ENCODE measurements around the gene SH2D2A.

Gene SH2D2A

DNA sequence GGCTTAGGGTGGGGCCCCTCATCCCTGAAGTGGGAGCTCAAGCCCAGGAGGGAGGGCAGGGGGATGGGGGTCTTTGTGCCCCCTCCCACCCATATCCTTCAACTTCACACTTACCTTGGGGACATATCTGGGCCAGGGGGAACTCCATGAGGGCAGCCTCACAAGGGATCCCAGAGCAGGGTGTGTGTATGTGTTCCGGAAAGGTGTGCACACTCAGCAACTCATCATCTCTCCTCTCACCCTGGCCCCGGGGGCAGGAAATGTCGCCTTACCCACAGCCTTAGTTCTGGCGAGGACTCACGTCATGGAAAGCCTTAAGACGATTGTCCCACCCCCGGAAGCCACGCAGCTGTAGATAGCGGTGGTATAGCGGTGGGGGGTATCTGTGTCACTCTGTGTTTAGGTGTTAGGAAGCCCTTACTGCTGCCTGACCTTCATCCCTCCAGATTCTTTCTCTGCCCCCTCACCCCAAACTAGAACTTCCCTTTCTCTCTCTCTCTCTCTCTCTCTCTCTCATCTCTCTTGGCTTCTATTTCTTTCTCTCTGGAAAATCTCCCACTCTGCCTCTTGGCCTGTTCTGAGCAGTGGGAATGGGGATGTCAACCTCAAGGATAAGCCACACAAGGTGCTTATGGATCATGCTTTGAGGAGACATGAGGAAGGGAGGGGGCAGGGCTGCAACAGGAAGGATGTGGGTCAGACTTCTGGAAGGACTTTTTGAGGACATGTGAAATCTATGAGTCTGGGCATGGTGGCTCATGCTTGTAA is at the start of gene SH2D2A:
SH2D2A (minus strand) TSS at position 288 of the 768 bp plus-strand sequence; CDS start at position 148, 140 bp downstream.
- peak; percentile 60 to 66 for DNase-seq

DNA sequence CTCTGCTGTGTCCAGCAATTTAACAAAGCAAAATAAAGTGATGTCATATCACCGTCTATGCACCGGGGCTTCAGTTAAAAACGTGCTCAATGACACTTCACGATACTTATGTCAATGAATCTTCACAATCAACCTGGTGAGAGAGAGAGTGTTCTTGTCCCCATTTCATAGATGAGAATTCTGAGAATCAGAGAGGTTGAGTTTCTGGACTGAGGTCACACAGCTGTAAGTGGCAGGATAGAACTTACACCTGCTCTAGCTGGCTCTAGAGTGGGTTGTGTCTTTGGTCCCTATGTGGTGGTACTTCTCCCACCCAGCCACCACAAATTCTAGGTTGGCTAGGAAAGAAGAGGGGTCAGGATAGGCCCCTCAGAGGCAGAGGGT is 49.2 kb upstream of the SH2D2A start:
- no peak for DNase-seq

DNA sequence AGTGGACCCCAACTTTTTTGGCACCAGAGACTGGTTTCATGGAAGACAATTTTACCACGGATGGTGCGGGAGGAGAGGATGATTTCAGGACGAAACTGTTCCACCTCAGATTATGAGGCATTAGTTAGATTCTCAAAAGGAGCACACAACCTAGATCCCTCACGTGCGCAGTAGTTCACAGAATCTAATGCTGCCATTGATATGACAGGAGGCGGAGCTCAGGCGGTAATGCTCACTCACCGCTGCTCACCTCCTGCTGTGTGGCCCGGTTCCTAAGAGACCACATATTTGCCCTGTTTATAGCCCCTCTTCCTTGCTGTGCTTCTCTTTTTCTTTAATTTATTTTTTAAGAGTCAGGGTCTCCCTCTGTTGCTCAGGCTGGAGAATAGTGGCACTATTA is 48.6 kb upstream of the SH2D2A start:
- no peak for DNase-seq

DNA sequence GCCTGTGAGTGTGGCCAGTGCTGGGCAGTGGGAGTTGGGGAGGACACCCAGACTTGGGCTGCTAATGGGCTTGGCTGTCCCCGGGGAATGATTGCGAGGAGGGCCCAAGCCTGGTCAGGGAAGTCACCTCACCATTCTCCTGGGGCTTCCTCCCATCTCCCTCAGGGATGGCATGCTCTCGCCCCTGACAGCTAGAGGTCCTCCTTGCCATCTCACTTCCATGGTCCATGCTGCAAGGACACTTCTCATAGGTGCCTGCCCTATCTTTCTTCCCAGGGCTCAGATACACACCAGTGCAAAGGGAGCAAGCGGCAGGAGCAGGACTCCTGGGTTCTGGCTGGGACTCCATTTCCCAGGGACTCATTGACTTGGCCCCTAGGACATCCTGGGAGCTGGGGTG is 48.1 kb upstream of the SH2D2A start:
- no peak for DNase-seq

DNA sequence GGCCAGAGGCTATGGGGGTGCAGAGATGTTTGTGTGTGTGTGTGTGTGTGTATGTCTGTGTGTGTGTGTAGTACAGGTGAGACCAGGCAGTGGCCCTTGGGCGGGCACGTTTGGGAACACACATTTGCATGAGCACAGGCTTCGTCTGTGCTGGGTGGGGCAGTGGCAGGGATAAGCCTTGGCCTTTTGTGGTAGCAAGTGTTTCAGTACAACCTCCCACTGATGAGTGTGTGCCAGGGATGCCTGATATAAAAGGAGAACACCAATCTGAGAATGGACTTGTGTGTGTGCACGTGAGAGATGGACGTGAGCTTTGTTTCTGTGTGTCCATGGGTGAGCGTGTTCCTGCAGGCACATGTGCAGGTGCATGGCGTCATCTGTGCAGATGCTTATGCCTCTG is 47.0 kb upstream of the SH2D2A start:
- no peak for DNase-seq

DNA sequence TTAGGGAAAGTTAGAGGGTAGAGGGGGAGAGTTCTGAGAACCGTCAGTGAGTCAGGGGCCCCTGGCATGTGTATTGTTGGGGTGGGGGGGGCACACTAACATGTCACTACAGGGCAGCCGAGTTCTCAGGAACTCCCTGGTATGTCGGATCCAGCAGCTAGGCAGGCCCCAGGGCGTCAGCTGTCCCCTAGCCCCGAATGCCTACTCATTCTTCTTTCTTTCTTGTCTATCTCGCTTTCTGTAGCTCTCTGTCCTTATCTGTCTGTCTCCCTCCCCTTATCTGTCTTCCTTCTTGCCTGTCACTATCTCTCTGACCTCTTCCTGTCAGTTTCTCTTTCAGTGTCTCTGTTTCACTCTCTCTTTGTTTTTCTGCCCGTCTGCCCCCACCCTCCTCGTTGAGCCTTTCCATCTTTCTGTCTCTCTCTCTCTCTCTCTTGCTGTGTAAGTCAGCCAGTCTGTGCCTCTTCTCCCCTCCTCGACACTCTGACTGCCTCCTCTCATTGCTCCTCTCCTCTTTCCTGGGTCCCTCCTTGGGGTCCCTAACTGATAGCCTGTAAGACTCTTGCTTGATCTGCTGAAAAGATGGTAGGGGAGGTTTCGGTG is 46.5 kb upstream of the SH2D2A start:
- no peak for DNase-seq

DNA sequence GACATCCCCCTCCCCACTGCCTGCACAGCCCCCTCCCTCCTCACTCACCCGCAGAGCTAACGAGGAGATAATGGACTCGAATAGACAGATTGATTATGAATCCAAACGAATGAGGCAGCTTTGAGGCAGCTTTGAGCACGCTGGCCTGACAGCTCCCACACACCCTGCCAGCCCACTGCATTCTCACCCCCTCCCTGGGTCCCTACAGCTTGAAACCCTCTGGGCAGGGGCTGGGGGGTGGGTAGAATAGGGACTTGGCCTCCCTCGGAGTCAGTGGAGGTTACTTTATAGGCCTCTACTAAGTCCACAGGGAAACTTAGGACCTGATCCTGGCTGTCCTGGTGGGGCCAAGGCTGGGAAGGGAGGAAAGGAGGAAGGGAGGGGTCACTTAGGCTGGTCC is 45.9 kb upstream of the SH2D2A start:
- DNase-seq, result no peak

DNA sequence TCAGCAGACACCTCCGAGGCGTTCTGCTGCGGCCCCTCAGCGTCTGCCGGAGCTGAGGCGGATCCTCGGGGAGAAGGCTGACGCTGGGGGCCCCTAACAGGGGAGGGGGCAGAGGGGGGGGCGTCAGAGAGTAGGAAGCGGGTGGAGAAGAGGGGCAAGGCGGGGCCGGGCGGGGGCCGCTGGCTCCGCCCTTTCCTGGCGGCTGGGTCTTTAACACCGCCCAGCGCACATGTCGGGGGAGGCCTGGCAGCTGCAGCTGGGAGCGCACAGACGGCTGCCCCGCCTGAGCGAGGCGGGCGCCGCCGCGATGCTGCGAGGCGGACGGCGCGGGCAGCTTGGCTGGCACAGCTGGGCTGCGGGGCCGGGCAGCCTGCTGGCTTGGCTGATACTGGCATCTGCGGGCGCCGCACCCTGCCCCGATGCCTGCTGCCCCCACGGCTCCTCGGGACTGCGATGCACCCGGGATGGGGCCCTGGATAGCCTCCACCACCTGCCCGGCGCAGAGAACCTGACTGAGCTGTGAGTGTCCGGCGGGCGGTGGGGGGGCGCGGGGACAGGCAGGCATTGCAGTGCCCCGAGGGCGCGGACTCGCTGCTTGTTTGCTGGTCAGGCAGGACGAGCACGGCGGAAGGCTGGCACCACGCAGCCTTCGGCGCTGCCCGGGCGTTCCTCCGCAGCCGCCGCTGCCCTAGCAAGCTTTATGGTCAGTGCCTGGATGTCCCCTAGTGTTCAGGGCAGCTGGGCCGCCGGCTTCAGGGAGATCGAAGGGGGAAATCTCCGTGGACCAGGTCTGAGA is 44.2 kb upstream of the SH2D2A start, which contains the start of gene NTRK1:
NTRK1 (plus strand) TSS at position 238 of the 796 bp plus-strand sequence; CDS start at position 308, 70 bp downstream.
- peak in 1 of 2 experiments; percentile 20 for DNase-seq

DNA sequence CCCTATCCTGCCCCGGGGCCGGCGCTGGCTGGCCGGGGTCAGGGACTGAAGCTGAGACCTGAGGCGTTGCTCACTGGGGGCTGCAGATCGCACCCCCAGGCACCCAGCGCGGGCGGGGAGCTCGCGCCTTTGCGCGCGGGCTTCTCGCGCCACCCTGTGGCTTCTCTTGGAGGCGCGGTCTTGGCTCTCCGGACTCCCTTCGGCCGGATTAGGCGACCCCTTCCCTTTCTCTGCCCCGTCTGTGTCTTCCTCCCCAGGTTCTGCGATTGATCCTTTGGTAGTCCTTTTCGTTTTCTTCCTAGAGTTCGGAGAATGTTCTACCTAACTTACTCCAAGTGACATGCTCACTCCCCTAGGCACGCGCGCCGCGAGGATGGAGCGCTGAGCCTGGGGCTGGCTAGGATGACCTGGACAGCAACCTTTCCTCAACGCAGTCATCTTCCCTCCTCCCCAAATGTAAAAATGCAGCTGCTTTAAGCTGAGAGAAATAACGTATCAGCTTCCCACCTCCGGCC is 43.5 kb upstream of the SH2D2A start:
- DNase-seq, result peak; percentile 19 to 39

DNA sequence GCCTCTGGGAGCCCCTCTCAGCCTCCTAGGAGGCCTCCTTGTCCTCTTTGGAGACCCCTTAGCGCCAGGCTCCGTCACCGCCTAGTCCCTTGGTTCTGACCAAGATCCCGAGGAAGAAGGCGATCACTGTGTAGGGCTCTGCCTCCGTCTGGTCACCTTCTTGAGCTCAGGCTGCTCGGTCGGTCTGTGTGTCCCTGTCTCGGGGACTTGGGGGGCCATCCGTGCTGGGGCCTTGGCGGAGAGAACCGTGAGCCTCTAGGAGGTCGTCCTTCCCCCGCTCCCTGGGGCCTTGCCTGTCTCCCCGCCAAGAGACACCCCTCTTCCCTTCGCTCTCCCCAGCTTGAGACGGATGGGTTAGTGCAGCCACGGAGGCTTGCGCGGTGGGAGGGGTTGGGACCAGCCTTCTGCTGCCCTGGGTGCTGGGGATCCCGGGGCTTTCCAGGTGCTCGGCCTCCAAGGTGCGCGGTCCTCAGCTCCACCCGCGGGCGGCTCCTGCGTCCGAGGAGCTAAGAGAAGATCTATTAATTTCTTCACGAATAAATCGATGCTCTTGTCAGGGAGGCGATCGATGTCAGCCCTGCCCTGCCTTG is 43.0 kb upstream of the SH2D2A start:
- DNase-seq, result no peak

DNA sequence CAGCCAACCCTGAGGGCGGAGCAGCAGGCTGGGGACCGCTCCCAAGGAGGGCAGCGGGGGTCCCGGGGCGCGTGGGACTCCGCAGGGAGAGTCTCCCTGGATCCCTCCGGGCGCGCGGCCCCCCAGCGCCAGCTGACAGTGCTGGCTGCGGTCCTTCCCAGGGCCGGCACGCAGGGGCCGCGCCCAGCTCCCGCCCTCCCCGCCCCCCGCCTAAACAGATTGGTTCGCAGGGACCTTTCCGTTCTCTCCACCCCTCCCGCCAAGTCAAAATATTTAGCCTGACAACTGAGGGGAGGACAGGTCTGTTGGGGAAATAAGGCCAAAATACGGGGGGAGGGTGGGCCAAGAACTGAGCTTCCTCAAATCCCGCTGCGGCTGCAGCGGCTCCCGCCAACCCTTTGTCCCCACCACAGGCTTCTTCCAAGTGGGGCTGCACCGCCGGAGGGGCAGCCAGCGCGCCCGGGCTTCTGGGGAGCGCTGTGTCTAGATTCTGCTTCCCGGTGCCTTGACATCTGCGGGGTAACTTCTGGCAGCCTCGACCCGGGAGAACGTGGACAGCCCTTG is 42.4 kb upstream of the SH2D2A start, which contains the start of gene INSRR:
INSRR (minus strand) TSS at position 159 of the 564 bp plus-strand sequence. CDS start 496 bp downstream, outside the sequence.
- DNase-seq, result no peak

DNA sequence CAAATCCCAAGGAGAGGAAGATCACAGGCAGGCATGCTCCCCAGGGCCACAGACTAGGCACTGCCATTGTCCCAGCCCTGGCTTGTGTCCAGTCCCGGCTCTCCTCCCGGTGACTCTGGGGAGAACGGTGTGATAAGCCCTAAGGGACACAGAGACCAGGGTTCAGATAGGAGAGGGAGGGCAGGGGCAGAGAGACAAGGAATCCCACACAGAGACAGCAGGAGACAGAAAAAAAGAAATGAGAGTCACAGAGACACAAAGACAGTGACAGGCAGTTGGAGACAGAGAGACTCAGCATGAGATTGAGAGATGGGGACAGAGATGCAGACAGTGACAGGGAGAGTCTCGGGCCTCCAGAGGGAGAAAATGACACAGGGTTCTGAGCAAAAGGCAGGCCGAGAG is 41.9 kb upstream of the SH2D2A start:
- DNase-seq, result no peak

DNA sequence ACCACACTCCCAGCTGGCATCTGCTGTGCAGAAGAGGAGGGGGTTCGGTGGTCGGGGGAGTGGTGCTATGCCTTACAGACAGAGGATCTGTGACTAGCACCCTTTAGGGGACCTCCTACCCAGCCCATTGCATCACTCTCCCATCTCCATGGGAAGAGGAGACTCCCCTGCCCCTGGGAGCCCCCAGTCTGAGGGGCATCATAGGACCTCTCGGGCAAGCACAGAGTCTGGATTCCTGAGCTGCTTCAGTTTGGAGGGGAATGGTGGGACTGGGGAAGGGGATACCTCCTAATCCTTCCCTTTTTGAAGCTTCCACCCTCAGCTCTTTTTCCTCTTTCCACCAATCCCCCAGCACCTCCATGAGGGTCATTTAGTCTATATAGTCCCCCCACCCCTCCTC is 40.9 kb upstream of the SH2D2A start:
- no peak for DNase-seq

DNA sequence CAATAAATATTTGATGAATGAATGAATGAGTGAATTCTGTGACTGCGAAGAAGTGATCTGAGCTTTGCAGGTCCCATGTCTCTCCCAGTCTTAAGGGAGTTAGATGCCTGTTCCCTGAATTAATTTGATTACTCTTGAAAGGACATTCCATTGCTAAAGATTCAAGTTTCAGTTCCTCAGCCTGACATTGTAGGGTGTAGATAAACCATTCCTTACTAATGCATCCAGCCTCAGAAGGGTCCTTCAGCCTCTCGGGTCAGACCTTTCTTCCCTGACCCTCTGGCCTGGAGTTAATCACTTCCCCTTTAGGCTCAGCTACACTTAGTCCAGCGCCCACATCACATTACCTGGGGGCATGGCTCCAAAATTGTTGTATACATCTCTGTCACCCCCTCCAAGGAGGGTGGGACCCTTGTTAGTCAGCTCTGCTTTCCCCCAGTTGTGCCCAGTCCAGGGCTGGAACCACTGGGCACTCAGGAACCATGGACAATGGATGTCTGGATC is 39.7 kb upstream of the SH2D2A start:
- no peak for DNase-seq

DNA sequence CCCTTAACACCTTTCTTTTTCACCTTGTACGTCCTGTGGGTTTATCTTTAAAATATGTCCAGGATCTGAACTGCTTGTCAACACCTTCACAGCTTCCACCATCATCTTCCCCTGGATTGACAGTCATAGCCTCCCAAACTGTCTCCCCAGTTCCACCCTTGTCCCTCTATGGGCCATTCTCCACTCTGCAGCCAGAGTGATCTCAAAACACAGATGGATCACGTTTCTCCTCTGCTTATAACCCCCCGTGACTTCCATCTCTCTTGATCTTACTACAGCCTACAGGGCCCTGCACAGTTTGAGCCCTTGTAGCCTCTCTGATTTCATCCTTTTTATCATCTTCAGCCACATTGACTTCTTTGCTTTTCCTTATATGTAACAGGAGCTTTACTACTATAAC is 38.0 kb upstream of the SH2D2A start:
- DNase-seq, result no peak

DNA sequence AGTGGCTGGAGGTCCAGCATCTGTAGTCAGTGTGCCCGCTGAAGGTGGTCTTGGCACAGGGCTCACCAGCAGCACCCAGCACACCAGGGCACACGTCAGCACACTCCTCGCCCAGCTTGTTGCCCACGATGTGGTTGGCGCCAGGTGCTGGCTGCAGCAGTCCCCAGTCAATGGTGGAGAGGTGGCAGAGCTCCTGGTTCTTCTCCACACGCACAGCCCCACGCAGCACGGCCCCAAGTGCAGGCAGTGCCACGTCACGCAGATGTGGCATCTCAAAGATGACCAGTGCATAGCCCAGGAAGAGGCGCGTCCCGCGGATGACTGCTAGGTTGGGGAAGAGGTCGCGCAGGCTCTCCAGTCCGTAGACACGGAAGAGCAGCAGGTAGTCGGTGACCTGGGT is 37.1 kb upstream of the SH2D2A start:
- no peak for DNase-seq

DNA sequence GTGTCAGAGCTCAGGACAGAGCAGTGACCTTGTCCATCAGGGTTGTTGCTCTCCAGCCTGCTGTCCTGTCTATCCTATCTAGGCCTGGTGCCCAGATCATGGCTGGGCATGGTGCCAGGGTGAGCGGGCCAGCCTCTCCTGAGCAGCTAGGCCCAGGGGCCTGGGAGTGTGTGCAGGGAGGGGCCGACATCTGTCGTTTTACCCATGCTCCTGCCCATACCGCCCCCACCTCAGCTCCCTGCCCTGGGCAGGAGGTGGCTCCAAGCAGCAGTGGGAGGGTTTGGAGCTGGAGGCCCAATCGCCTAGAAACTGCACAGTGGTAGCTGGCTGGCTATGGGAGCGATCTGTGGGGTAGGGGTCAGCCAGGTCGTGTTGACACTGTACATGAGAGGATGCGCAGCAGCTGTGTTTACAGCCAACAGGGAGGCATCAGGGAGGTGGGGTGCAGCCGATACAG is 35.8 kb upstream of the SH2D2A start:
- no peak for DNase-seq

DNA sequence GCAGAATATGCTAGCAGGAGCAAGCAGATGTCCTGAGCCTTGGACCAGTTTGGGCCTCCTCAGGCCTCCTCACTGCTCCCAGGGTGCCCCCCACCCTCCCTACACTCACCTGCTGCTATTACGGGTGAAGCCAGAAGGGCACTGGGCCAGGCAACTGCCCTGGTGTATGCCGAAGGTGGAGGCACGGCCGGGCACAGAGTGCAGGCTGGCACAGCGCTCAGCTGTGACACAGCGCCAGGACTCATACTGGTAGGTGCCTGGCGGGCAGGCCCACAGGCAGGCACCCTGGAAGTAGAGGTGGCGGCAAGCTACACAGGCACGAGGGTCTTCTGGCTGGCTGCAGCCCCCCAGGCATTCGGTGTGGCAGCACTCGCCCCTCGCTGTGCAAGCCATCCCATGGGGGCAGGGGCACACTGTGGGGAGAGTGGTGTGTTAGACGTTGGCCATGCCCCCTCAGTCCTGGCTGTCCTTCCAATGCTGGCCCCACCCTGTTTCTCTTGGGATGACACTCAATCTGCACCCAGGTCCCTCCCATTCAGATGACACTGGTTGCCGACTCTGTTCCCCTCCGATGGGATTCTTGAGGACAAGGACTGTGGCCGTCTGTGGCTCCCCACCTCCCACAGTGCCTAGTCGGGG is 35.2 kb upstream of the SH2D2A start:
- no peak for DNase-seq

DNA sequence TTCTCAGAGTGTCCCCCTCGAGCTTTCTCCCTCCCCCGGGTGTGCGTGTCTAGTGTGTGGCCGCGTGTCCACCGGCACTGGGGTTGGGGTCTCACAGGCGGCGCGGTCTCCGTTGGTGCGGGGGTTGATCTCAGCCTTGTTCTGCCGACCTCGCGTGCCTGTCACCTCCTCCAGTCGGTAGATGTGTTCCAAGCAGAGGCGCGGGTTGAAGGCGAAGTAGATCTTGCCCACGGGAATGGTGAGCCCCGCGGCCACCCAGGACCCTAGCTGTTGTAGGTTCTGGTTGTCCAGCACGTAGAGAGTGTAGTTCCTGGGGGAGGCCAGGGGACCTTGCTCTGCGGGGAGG is 32.5 kb upstream of the SH2D2A start:
- DNase-seq, result no peak

DNA sequence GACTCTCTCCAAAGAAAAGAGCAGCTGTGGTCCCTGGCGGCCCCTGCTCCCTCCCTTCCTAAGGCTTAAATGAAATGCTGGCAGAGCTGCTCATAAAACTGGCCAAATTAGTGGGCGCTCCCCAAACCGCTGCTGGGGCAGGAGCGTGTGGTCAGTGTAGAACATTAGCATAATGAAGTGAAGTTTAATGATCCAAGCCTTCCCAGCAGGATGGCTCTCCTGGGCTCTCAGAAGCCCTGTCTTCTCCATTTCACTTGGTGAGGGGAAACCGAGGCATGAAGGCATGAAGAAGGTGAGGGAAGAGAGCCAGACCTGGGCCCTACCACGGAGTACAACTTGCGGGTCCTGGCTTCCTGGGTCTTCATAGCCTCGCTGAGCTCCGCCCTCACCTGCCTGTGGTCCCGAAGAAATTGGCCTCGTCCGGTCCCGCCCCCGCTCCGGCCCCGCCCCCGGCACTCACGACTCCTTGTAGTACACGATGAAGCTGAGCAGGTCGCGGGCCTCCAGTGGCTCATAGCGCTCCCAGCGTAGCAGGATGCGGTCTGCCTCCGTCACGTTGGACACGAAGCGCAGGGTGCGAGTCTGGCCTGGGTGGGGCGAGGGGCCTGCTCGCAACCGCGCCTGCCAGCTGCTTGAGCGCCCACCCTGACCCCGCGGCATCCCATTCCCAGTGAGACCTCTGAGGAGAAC is 32.0 kb upstream of the SH2D2A start:
- DNase-seq, result no peak
